ENCODE measurements around the gene GRIK1.

DNA sequence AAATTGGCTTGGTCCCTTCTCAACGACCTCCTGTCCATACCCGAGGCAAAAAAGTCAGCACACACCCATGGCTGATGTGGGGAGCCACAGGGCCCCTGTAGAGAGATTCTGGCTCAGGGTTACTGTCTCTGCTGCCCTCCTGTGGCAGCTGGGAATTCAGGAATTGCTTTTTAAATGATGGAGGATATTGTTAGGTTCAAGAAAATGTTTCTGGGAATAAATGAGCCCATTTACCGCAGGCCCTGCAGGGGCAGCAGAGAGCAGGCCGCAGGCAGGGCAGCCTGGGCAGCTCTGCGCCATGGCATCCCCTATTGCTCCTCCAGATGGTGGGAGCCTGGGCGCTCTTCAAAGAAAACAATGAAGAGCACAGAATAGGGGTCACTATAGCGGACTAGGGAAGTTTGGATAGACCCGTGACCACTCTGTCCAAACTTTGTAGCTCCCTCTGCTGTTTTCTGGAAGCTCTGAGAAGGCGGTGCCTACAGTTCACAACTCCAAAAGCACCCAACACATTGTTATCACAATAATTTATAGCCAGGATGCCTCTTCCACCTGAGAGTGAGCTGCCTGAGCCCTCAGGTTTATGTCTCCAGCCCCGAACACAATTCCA, 440.0 kb downstream of the GRIK1 start:
- TF ChIP-seq, protein P1, sequence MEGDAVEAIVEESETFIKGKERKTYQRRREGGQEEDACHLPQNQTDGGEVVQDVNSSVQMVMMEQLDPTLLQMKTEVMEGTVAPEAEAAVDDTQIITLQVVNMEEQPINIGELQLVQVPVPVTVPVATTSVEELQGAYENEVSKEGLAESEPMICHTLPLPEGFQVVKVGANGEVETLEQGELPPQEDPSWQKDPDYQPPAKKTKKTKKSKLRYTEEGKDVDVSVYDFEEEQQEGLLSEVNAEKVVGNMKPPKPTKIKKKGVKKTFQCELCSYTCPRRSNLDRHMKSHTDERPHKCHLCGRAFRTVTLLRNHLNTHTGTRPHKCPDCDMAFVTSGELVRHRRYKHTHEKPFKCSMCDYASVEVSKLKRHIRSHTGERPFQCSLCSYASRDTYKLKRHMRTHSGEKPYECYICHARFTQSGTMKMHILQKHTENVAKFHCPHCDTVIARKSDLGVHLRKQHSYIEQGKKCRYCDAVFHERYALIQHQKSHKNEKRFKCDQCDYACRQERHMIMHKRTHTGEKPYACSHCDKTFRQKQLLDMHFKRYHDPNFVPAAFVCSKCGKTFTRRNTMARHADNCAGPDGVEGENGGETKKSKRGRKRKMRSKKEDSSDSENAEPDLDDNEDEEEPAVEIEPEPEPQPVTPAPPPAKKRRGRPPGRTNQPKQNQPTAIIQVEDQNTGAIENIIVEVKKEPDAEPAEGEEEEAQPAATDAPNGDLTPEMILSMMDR (conservative IDR thresholded peaks at IDR 0.05; ENCODE audit: low read length): peak; percentile 60
- no peak for TF ChIP-seq EZH2phosphoT487 (IDR thresholded peaks at IDR 0.05; ENCODE audit: borderline replicate concordance)

Measured in Loucy (cell line).